ENCODE measurements around the gene ZFYVE28. TPM values are rescaled to one million over a fixed set of nuclear protein-coding genes. Genes with fewer than 3 reads are reported as not detected.
A peak's percentile ranks its signal among the peaks of the same experiment; 100 is the strongest.

ZFYVE28 gene
- total and polyA plus RNA-seq, 2 of the 8 experiments (the other 6 are each of a cell fraction or from before 2014, with no cell fraction given): 1.7 to 4.9 TPM

GRCh38 chr4:2388429-2389182 lies 29.8 kb downstream of the ZFYVE28 start:
- no peak overlapping the region for H3K27ac ChIP-seq (ENCODE audit: low read depth, low read length)
- WGBS, 2 experiments (ENCODE audit: extremely low coverage in 1 of 2, insufficient coverage in 1 of 2, insufficient read length in 1 of 2, insufficient replicate concordance in 2 of 2, low coverage in 1 of 2, low lambda C conversion rate in 2 of 2, missing lambda C conversion rate in 1 of 2): 85% methylated on average over 9 of the region's 9 CpGs; no CpG with 5 or more reads in 1 of the 2 experiments
- peak overlapping the region; percentile 8; the same call in 1 of the 2 replicates for H4K8ac ChIP-seq (ENCODE audit: extremely low read depth, insufficient read depth, low read length)
- H3K9ac ChIP-seq (replicated peaks in 1 of 4; ENCODE audit: extremely low read depth in 1 of 4, low read depth in 3 of 4, low read length in 3 of 4): no peak overlapping the region
- H2BK5ac ChIP-seq (ENCODE audit: low read depth, low read length): no peak overlapping the region
- H4K91ac ChIP-seq (replicated peaks; ENCODE audit: insufficient read length, low read length): no peak overlapping the region
- H3K4me2 ChIP-seq (ENCODE audit: insufficient read depth in 1 of 2, low read depth in 2 of 2, low read length in 2 of 2): no peak overlapping the region
- FAIRE-seq (no peak), DNase-seq (ENCODE audit: low read depth in 1 of 2, low spot score in 2 of 2) (no peak)
- H2AFZ ChIP-seq (ENCODE audit: low read length): no peak overlapping the region
- H3K27me3 ChIP-seq (replicated peaks in 1 of 4; ENCODE audit: control insufficient read depth in 3 of 4, extremely low read depth in 1 of 4, insufficient read depth in 3 of 4, low read length in 3 of 4): no peaks in the 10 kb centered on the region
- ChIA-PET CTCF (ENCODE audit: partially characterized antibody) (interaction anchor here (0.6 to 3.9 kb wide), 11 partner anchors 9 to 173 kb away, joined by 3 to 13 read pairs (median 4); no protein-coding TSS in a partner anchor), POLR2A (ENCODE audit: partially characterized antibody) (no interaction called here)
- H3K14ac ChIP-seq (ENCODE audit: insufficient read length): no peak overlapping the region
- peaks cover 2% of the 10 kb centered on the region; the same call in 1 of the 2 replicates for H3K23me2 ChIP-seq (ENCODE audit: low read depth, low read length)
- H2AK5ac ChIP-seq (ENCODE audit: low read depth, low read length): no peak overlapping the region
- H3K23ac ChIP-seq (ENCODE audit: insufficient read length): no peak overlapping the region
- peak overlapping the region; percentile 81; the same call in 1 of the 2 replicates for H2BK15ac ChIP-seq (ENCODE audit: low read length)
- no peaks in the 10 kb centered on the region; the same call in 1 of the 2 replicates for H3K79me1 ChIP-seq (ENCODE audit: low read depth, low read length)
- no peaks in the 10 kb centered on the region for H3K9me3 ChIP-seq (ENCODE audit: insufficient read depth in 2 of 2, low read depth in 1 of 2, low read length in 1 of 2)
- H3K79me2 ChIP-seq (ENCODE audit: control insufficient read depth in 1 of 2, insufficient read depth in 2 of 2, low read length in 2 of 2): no peaks in the 10 kb centered on the region
- H3K18ac ChIP-seq (ENCODE audit: extremely low read depth, low read length): no peak overlapping the region; the same call in 1 of the 2 replicates
- no peak overlapping the region for H2BK20ac ChIP-seq (ENCODE audit: low read length)
- no peak overlapping the region for H4K5ac ChIP-seq (ENCODE audit: insufficient read length, low read depth, low read length)
- H2BK120ac ChIP-seq (replicated peaks; ENCODE audit: low read depth, low read length): no peak overlapping the region
- H3K4ac ChIP-seq (replicated peaks; ENCODE audit: insufficient read length, low read depth, low read length): no peak overlapping the region
- H3K56ac ChIP-seq (replicated peaks; ENCODE audit: insufficient read length, low read depth, low read length): no peak overlapping the region
- no peaks in the 10 kb centered on the region for H3K36me3 ChIP-seq (ENCODE audit: control insufficient read depth in 2 of 4, insufficient read depth in 4 of 4, low read length in 3 of 4)
- H4K20me1 ChIP-seq (replicated peaks in 1 of 2; ENCODE audit: control insufficient read depth in 1 of 2, insufficient read depth in 2 of 2, low read length in 2 of 2): no peaks in the 10 kb centered on the region
- H3K4me3 ChIP-seq (ENCODE audit: extremely low read depth in 1 of 4, insufficient read depth in 2 of 4, low read depth in 3 of 4, low read length in 4 of 4): no peak overlapping the region
- H3K4me1 ChIP-seq (replicated peaks in 1 of 4; ENCODE audit: control insufficient read depth in 3 of 4, insufficient read depth in 4 of 4, low read length in 3 of 4): peaks cover 0 to 24% (median 10%) of the 10 kb centered on the region in 4 experiments; a peak in 6 of 7 replicates
- no peak overlapping the region; the same call in 1 of the 2 replicates for H2BK12ac ChIP-seq (ENCODE audit: low read depth, low read length)
- TF ChIP-seq HDAC6 (IDR thresholded peaks at IDR 0.05; ENCODE audit: low read depth, low read length) (no peak), RAD21 (IDR thresholded peaks at IDR 0.05 in 1 of 2, conservative IDR thresholded peaks at IDR 0.05 in 1 of 2; ENCODE audit: low read depth in 2 of 2, low read length in 2 of 2) (no peak), SIN3A (conservative IDR thresholded peaks at IDR 0.05 in 1 of 2, IDR thresholded peaks at IDR 0.05 in 1 of 2; ENCODE audit: low read depth in 1 of 2, low read length in 2 of 2) (no peak), EZH2 (IDR thresholded peaks at IDR 0.05; ENCODE audit: low read depth, low read length, severe bottlenecking) (no peak), TBP (IDR thresholded peaks at IDR 0.05; ENCODE audit: low read depth, low read length) (no peak)

Measured in H1 (cell line).